ENCODE results near the gene C14orf132. TPM values are rescaled to one million over a fixed set of nuclear protein-coding genes. Genes with fewer than 3 reads are reported as not detected.

C14orf132 gene
- polyA plus RNA-seq, 3 donors = not detected

GRCh38 chr14:96103075-96103474 is 63.9 kb downstream of the C14orf132 start:
- no peak overlapping the region for H3K27ac Mint-ChIP-seq
- no peak overlapping the region for H3K27ac ChIP-seq (ENCODE audit: low read depth in 1 of 2, low read length in 2 of 2)

DNA sequence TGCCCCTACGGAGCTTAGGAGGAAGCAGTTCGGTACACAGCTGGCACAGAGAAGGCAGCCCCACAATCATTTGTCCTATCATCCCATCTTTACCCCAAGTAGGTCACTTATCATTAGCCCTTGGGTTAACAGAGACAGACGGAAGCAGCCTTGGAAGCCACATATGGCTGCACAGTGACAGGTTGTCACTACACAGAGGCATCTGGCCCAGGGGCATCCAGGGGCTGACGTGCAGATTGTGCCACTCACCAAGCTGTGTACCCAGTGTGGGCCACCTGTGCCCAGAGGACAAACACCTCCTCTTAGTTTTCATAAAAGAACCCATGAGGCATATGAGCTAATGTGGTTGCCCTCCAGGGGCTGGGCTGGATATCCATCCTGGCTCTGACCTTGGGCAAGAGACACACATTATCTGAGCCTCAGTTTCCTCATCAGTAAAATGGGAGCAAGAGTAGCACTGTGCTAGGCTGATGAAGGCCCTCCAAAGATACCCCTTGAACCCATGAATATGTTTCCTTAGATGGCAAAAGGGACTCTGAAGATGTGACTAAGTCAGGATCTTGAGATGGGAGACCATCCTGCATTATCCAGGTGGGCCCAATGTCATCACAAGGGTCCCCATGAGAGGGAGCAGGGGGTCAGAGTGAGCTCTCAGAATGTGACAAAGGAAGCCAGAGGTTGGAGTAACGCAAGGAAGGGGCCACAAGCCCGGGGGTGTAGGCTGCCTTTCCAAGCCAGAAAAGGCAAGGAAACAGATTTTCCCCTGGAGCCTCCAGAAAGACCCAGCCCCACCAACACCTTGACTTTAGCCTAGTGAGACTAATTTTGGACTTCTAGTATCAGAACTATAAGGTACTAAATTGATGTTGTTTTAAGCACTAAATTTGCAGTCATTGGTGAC is 64.6 kb downstream of the C14orf132 start:
- Mint-ChIP-seq H3K4me3 (no peak overlapping the region), H3K36me3 (no peaks in the 10 kb centered on the region), H3K9me3 (peaks cover 0 to 2% (median 0%) of the 10 kb centered on the region in 7 donors), H3K27ac (no peak overlapping the region), H3K27me3 (ENCODE audit: low read depth in 3 of 3) (peaks cover 0 to 5% (median 0%) of the 10 kb centered on the region in 3 donors), H3K4me1 (no peaks in the 10 kb centered on the region)
- Histone ChIP-seq H3K36me3 (replicated peaks in 1 of 2; ENCODE audit: control insufficient read depth in 1 of 2, insufficient read depth in 2 of 2, low read length in 2 of 2) (no peaks in the 10 kb centered on the region), H4K20me1 (ENCODE audit: insufficient read depth, low read length) (no peaks in the 10 kb centered on the region), H3K9ac (ENCODE audit: insufficient read depth, low read length, poor library complexity, severe bottlenecking) (no peak overlapping the region), H3K4me3 (replicated peaks in 1 of 3; ENCODE audit: low read depth in 2 of 3, low read length in 3 of 3) (no peak overlapping the region), H2AFZ (ENCODE audit: insufficient read depth, low read depth, low read length, poor library complexity, severe bottlenecking) (no peak overlapping the region), H3K79me2 (ENCODE audit: insufficient read depth, low read length) (no peaks in the 10 kb centered on the region), H3K9me3 (replicated peaks in 1 of 2; ENCODE audit: control insufficient read depth in 1 of 2, insufficient read depth in 1 of 2, low read length in 2 of 2) (no peaks in the 10 kb centered on the region), H3K4me2 (replicated peaks; ENCODE audit: extremely low read depth, low read length, poor library complexity, severe bottlenecking) (no peak overlapping the region), H3K27ac (ENCODE audit: low read depth in 1 of 2, low read length in 2 of 2) (no peak overlapping the region), H3K27me3 (ENCODE audit: control insufficient read depth in 2 of 2, insufficient read depth in 2 of 2, low read length in 2 of 2) (no peaks in the 10 kb centered on the region), H3K4me1 (ENCODE audit: control insufficient read depth in 1 of 2, insufficient read depth in 2 of 2, low read length in 2 of 2) (no peaks in the 10 kb centered on the region)
- 90% methylated on average over 3 of the region's 6 CpGs for WGBS (ENCODE audit: insufficient coverage)
- intact Hi-C loops (cut with micrococcal nuclease) = loop anchor here in 1 of 2 donors (10.0 kb wide), 1 partner anchor 171 kb away; no protein-coding TSS in a partner anchor
- no peak for DNase-seq
- TF ChIP-seq, protein P1, sequence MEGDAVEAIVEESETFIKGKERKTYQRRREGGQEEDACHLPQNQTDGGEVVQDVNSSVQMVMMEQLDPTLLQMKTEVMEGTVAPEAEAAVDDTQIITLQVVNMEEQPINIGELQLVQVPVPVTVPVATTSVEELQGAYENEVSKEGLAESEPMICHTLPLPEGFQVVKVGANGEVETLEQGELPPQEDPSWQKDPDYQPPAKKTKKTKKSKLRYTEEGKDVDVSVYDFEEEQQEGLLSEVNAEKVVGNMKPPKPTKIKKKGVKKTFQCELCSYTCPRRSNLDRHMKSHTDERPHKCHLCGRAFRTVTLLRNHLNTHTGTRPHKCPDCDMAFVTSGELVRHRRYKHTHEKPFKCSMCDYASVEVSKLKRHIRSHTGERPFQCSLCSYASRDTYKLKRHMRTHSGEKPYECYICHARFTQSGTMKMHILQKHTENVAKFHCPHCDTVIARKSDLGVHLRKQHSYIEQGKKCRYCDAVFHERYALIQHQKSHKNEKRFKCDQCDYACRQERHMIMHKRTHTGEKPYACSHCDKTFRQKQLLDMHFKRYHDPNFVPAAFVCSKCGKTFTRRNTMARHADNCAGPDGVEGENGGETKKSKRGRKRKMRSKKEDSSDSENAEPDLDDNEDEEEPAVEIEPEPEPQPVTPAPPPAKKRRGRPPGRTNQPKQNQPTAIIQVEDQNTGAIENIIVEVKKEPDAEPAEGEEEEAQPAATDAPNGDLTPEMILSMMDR (IDR thresholded peaks at IDR 0.05) = no peak

More at GRCh38 chr14:96103075-96103474, 63.9 kb downstream of the C14orf132 start:
- Mint-ChIP-seq H3K27me3 (ENCODE audit: low read depth in 3 of 3) (peaks cover 0 to 5% (median 1%) of the 10 kb centered on the region in 3 donors), H3K36me3 (no peaks in the 10 kb centered on the region), H3K4me3 (no peak overlapping the region), H3K4me1 (no peaks in the 10 kb centered on the region), H3K9me3 (peaks cover 0 to 2% (median 0%) of the 10 kb centered on the region in 7 donors)
- TF ChIP-seq, protein P1 (IDR thresholded peaks at IDR 0.05) = no peak
- no peaks in the 10 kb centered on the region for H3K4me1 ChIP-seq (ENCODE audit: control insufficient read depth in 1 of 2, insufficient read depth in 2 of 2, low read length in 2 of 2)
- intact Hi-C loops (cut with micrococcal nuclease) = loop anchor here in 1 of 2 donors (10.0 kb wide), 1 partner anchor 172 kb away; no protein-coding TSS in a partner anchor
- no peak overlapping the region for H3K9ac ChIP-seq (ENCODE audit: insufficient read depth, low read length, poor library complexity, severe bottlenecking)
- H3K36me3 ChIP-seq (replicated peaks in 1 of 2; ENCODE audit: control insufficient read depth in 1 of 2, insufficient read depth in 2 of 2, low read length in 2 of 2) = no peaks in the 10 kb centered on the region
- no peak overlapping the region for H2AFZ ChIP-seq (ENCODE audit: insufficient read depth, low read depth, low read length, poor library complexity, severe bottlenecking)
- no peak for DNase-seq
- H3K4me3 ChIP-seq (replicated peaks in 1 of 3; ENCODE audit: low read depth in 2 of 3, low read length in 3 of 3) = no peak overlapping the region
- H3K79me2 ChIP-seq (ENCODE audit: insufficient read depth, low read length) = no peaks in the 10 kb centered on the region
- H3K27me3 ChIP-seq (ENCODE audit: control insufficient read depth in 2 of 2, insufficient read depth in 2 of 2, low read length in 2 of 2) = no peaks in the 10 kb centered on the region
- WGBS (ENCODE audit: insufficient coverage) = 86% methylated on average over 1 of the region's 2 CpGs
- H4K20me1 ChIP-seq (ENCODE audit: insufficient read depth, low read length) = no peaks in the 10 kb centered on the region
- no peaks in the 10 kb centered on the region for H3K9me3 ChIP-seq (replicated peaks in 1 of 2; ENCODE audit: control insufficient read depth in 1 of 2, insufficient read depth in 1 of 2, low read length in 2 of 2)
- H3K4me2 ChIP-seq (replicated peaks; ENCODE audit: extremely low read depth, low read length, poor library complexity, severe bottlenecking) = no peak overlapping the region
